PC-9 (cell line): ENCODE results near the gene PABPC1L.

Experiments used
- EZH2 ChIP-seq: fragments of 200-600 bp; sonication (generic); IDR thresholded peaks from 2 replicates; pipeline ENCODE4 v1.8.0; 2017; ENCODE audit warnings: antibody characterized with exemption, low read depth
- TF ChIP-seq, protein P1 (sequence below): fragments of 200-600 bp; sonication (generic); conservative IDR thresholded peaks from 2 replicates; pipeline ENCODE4 v1.6.1; 2017; ENCODE audit warnings: mixed run types, antibody characterized with exemption, mild to moderate bottlenecking, moderate library complexity

DNA sequence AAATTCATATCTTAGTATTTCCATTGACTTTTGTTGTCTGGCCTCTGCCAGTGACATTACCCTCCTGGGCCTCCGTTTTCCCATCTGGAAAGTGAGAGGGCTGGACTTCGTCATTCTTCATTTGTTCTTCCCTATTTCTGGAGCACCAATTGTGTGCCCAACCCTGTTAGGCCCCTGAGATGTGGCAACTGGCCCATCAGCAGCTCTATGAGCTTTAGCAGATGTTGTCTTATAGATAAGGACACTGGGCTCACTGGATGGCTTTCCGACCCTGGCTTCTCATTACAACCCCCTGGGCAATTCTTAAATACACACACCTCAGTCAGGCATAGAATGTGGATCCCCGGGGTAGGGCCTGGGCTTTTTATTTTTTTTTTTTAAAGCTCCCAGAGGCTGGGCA is 14.7 kb downstream of the PABPC1L start:
- TF ChIP-seq, protein P1, sequence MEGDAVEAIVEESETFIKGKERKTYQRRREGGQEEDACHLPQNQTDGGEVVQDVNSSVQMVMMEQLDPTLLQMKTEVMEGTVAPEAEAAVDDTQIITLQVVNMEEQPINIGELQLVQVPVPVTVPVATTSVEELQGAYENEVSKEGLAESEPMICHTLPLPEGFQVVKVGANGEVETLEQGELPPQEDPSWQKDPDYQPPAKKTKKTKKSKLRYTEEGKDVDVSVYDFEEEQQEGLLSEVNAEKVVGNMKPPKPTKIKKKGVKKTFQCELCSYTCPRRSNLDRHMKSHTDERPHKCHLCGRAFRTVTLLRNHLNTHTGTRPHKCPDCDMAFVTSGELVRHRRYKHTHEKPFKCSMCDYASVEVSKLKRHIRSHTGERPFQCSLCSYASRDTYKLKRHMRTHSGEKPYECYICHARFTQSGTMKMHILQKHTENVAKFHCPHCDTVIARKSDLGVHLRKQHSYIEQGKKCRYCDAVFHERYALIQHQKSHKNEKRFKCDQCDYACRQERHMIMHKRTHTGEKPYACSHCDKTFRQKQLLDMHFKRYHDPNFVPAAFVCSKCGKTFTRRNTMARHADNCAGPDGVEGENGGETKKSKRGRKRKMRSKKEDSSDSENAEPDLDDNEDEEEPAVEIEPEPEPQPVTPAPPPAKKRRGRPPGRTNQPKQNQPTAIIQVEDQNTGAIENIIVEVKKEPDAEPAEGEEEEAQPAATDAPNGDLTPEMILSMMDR: no peak
- TF ChIP-seq EZH2: no peak
